Testis (tissue), 3 donors: ENCODE results near the gene BTRC. TPM values are rescaled to one million over a fixed set of nuclear protein-coding genes. Genes with fewer than 3 reads are reported as not detected.
"Not testable (repeated sequence)": the region's sequence is repeated elsewhere in the genome, so short reads cannot be mapped to it uniquely, and the experiment has no call there.

Experiments
- DNase-seq: peaks from one replicate; pipeline ENCODE4 v3.0.0-alpha.2; 2019
- H3K27ac ChIP-seq, 2 donors: fragments of 200-600 bp; sonication (generic); one replicate each; pipeline ENCODE4 v1.5.1; 2019
- H3K27me3 ChIP-seq: fragments of 200-600 bp; sonication (generic); one replicate; pipeline ENCODE4 v1.5.1; 2019
- H3K36me3 ChIP-seq: fragments of 200-600 bp; sonication (generic); one replicate; pipeline ENCODE4 v1.5.1; 2017; ENCODE audit warnings: low read depth; ENCODE audit errors: missing control alignments
- H3K4me1 ChIP-seq: fragments of 200-600 bp; sonication (generic); one replicate; pipeline ENCODE4 v1.5.1; 2019
- H3K4me3 ChIP-seq, 2 donors: fragments of 200-600 bp; sonication (generic); one replicate each; pipeline ENCODE4 v1.5.1; 2017 to 2019
- H3K9me3 ChIP-seq: fragments of 200-600 bp; sonication (generic); one replicate; pipeline ENCODE4 v1.5.1; 2017
- POLR2A ChIP-seq: fragments of 450-650 bp; IDR thresholded peaks from one replicate; pipeline ENCODE4 v1.6.1; 2017; ENCODE audit warnings: antibody characterized with exemption, mild to moderate bottlenecking, moderate library complexity
- WGBS, 2 donors: methylation state at CpG; one replicate each; pipeline ENCODE4 v1.1.5; 2018; 5-methylcytosine and 5-hydroxymethylcytosine counted together
- intact Hi-C: fragments of 100-400 bp; cut with DNase I; formaldehyde crosslinking; loops from one replicate; pipeline ENCODE4 v1.15.1; 2023; ENCODE audit warnings: low total_unique reads
- polyA plus RNA-seq: library from polyadenylated mRNA; stranded (reverse); fragments of 350-450 nt; fragmentation: Illumina TruSeq; extraction: RNeasy Lipid Tissue Mini Kit (QIAGEN cat#74804); gene quantifications from one replicate; pipeline ENCODE4 v1.2.3, GENCODE V29; 2014; ENCODE audit warnings: low read depth, low replicate concordance; ENCODE audit not compliant: insufficient read depth
- total RNA-seq, 2 donors: library from RNA; depleted of rRNA; stranded (reverse); fragments of >200 nt; gene quantifications; one replicate each; pipeline ENCODE4 v1.2.3, GENCODE V29; 2016
- TF ChIP-seq, protein P1 (sequence below), 3 experiments: fragments of 450-650 bp in 2 of 3; fragments of 200-600 bp in 1 of 3; sonication (generic) in 1 of 3; IDR thresholded peaks; one replicate each; pipeline ENCODE4 v1.5.1; 2016 to 2019; ENCODE audit warnings: antibody characterized with exemption in 3 of 3, mild to moderate bottlenecking in 2 of 3, moderate library complexity in 1 of 3

The BTRC gene
- total and polyA plus RNA-seq, 3 donors from 2014 or later: 40.0 to 43.8 (median 41.0) TPM

GRCh38 chr10:101588879-101589278 lies 234.9 kb downstream of the BTRC start:
- H3K36me3 ChIP-seq: no peaks in the 10 kb centered on the region
- intact Hi-C loops: no loop called here
- peaks cover 10% of the 10 kb centered on the region for H3K4me1 ChIP-seq
- H3K4me3 ChIP-seq: peak overlapping the region; percentile 63 to 84
- WGBS, 2 donors: 37 to 42% methylated on average over 5 of the region's 5 CpGs
- H3K27ac ChIP-seq: no peak overlapping the region
- no peaks in the 10 kb centered on the region for H3K27me3 ChIP-seq
- TF ChIP-seq, protein P1, sequence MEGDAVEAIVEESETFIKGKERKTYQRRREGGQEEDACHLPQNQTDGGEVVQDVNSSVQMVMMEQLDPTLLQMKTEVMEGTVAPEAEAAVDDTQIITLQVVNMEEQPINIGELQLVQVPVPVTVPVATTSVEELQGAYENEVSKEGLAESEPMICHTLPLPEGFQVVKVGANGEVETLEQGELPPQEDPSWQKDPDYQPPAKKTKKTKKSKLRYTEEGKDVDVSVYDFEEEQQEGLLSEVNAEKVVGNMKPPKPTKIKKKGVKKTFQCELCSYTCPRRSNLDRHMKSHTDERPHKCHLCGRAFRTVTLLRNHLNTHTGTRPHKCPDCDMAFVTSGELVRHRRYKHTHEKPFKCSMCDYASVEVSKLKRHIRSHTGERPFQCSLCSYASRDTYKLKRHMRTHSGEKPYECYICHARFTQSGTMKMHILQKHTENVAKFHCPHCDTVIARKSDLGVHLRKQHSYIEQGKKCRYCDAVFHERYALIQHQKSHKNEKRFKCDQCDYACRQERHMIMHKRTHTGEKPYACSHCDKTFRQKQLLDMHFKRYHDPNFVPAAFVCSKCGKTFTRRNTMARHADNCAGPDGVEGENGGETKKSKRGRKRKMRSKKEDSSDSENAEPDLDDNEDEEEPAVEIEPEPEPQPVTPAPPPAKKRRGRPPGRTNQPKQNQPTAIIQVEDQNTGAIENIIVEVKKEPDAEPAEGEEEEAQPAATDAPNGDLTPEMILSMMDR (IDR thresholded peaks at IDR 0.05): no peak
- TF ChIP-seq POLR2A: no peak
- DNase-seq: no peak
- no peaks in the 10 kb centered on the region for H3K9me3 ChIP-seq

DNA sequence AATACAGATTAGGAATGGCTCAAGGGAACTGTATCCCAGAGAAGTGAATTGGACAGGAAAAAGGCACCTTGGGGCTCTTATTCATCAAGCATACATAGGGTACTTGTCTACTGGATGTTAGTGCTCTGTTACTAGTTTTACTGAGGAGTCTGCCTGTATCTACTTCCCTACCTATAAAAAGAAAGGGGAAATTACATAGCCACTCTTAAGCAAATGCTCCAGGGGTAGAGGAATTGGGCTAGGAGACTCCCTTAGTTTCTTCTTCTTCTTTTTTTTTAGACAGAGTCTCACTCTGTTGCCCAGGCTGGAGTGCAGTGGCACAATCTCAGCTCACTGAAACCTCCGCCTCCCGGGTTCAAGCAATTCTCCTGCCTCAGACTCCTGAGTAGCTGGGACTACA lies 239.4 kb downstream of the BTRC start:
- H3K9me3 ChIP-seq, H3K4me3 ChIP-seq, intact Hi-C loops, H3K4me1 ChIP-seq, DNase-seq, H3K27ac ChIP-seq, H3K36me3 ChIP-seq, H3K27me3 ChIP-seq: not testable (repeated sequence)
- 54 to 93% methylated on average over 2 of the region's 2 CpGs for WGBS, 2 donors

DNA sequence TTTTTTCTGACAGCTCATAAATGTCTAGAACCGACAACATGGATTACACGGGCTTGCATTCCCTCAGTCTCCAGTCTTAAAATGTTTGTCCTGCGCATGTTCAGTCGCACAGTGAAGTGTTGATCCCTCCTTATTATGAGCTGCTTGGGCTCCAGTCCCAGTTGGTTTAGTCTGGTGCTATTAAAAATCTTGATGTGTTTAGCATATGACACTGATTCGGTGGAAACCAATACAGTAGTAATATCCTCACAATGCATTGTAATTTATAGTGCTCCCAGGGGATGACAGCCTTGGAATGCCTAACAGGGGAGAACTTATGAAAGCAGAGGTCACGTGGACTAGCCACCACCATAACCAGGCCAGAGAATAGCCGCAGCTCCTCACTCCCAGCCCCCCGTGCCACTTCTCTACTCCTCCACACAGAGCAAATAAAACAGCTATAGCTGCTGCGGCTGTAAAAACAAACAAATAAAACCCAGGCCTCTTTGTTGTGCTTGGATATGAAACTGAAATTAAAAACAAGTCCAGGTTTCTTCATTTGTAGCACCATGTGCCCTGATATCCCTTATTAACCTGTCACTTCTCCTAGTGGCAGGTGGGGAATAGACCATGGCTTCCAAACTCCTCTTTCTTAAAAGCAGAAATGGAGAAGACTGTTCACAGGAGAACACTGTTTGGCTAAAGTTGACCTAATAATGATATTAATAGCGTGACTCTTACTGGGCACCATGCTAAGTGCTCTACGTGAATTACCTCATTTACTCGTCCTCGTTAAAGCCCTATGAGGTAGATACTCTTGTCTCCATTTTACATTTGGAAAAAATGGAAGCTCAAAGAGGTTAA lies 241.8 kb downstream of the BTRC start:
- Histone ChIP-seq H3K9me3 (no peaks in the 10 kb centered on the region), H3K36me3 (no peaks in the 10 kb centered on the region), H3K27ac (no peak overlapping the region), H3K4me1 (no peaks in the 10 kb centered on the region), H3K27me3 (no peaks in the 10 kb centered on the region), H3K4me3 (no peak overlapping the region)
- WGBS, 2 donors: 86 to 90% methylated on average over 13 of the region's 13 CpGs
- DNase-seq: no peak
- TF ChIP-seq, protein P1 (IDR thresholded peaks at IDR 0.05): no peak
- TF ChIP-seq POLR2A: no peak
- intact Hi-C loops: no loop called here

GRCh38 chr10:101597091-101597900 lies 243.3 kb downstream of the BTRC start:
- no peaks in the 10 kb centered on the region for H3K27me3 ChIP-seq
- H3K4me3 ChIP-seq: no peak overlapping the region
- H3K27ac ChIP-seq: no peak overlapping the region
- no peaks in the 10 kb centered on the region for H3K36me3 ChIP-seq
- no peak for TF ChIP-seq POLR2A
- TF ChIP-seq, protein P1 (IDR thresholded peaks at IDR 0.05): no peak
- H3K9me3 ChIP-seq: no peaks in the 10 kb centered on the region
- peaks cover 3% of the 10 kb centered on the region for H3K4me1 ChIP-seq
- no peak for DNase-seq
- 78 to 80% methylated on average over 14 of the region's 14 CpGs for whole genome bisulfite sequencing, 2 donors
- intact Hi-C loops: no loop called here

DNA sequence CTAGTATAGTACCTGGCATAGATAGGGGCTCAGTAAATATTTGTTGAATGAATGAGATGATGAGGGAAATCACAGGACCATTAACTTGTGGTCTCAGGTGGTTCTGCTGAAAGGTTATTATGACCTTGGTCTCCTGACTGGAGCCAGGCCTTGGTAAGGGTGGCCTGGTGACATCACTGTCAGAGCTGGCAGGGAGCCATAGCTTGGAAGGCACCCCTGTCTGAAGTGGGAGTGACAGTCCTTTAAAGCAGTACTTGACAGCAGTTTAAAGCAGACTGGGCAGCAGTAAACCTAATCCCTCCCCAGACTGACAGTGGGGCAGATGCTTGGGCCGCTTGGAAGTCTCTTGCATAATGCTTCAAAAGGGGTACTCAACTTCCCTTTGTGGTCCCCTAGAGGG lies 247.6 kb downstream of the BTRC start:
- Histone ChIP-seq H3K27me3 (no peaks in the 10 kb centered on the region), H3K4me1 (peaks cover 3% of the 10 kb centered on the region), H3K36me3 (no peaks in the 10 kb centered on the region), H3K4me3 (no peak overlapping the region), H3K9me3 (no peaks in the 10 kb centered on the region), H3K27ac (no peak overlapping the region)
- intact Hi-C loops: no loop called here
- no peak for TF ChIP-seq POLR2A
- TF ChIP-seq, protein P1 (IDR thresholded peaks at IDR 0.05): no peak
- WGBS, 2 donors: 63 to 71% methylated on average over 1 of the region's 1 CpG
- no peak for DNase-seq
